WTC11 (cell line): ENCODE measurements around the gene MAFB. TPM values are rescaled to one million over a fixed set of nuclear protein-coding genes. Genes with fewer than 3 reads are reported as not detected.

ENCODE experiments used
- ATAC-seq: fragments of 200-7000 bp; cut with Tn5 transposase; 2 replicates; pipeline ENCODE4 v1.10.0; 2021; ENCODE audit warnings: mild to moderate bottlenecking, moderate library complexity
- CTCF ChIA-PET: fragments of 300-600 bp; sonication (Branson Sonifier 250); formaldehyde crosslinking; loops from one replicate; lab custom pipeline; 2021; ENCODE audit warnings: antibody characterized with exemption; lab: Charles Lee
- POLR2A ChIA-PET: fragments of 350-600 bp; sonication (Branson Sonifier 250); formaldehyde crosslinking; loops from one replicate; lab custom pipeline; 2021; ENCODE audit warnings: antibody characterized with exemption; lab: Charles Lee
- DNase-seq: peaks from one replicate; pipeline ENCODE4 v3.0.0; 2021; ENCODE audit warnings: low spot score
- H3K27ac Mint-ChIP-seq: 2 replicates; pipeline ENCODE4 v1.8.0; 2021; ENCODE audit warnings: mixed read lengths
- H3K27me3 Mint-ChIP-seq: 2 replicates; pipeline ENCODE4 v1.8.0; 2021; ENCODE audit warnings: low read depth, mild to moderate bottlenecking, moderate library complexity, mixed read lengths
- H3K36me3 Mint-ChIP-seq: 2 replicates; pipeline ENCODE4 v1.8.0; 2021; ENCODE audit warnings: mixed read lengths
- H3K4me1 Mint-ChIP-seq: 2 replicates; pipeline ENCODE4 v1.8.0; 2022; ENCODE audit warnings: mixed read lengths
- H3K4me3 Mint-ChIP-seq: 2 replicates; pipeline ENCODE4 v1.8.0; 2021; ENCODE audit warnings: mild to moderate bottlenecking, moderate library complexity, mixed read lengths
- H3K9me3 Mint-ChIP-seq: 2 replicates; pipeline ENCODE4 v1.8.0; 2021; ENCODE audit warnings: mixed read lengths
- ESRRA ChIP-seq: sonication (generic); formaldehyde crosslinking; IDR thresholded peaks from 2 replicates; pipeline ENCODE4 v1.8.1; 2022; ENCODE audit warnings: mild to moderate bottlenecking, missing genetic modification reagents, borderline replicate concordance
- FOXP1 ChIP-seq: sonication (generic); formaldehyde crosslinking; IDR thresholded peaks from 2 replicates; pipeline ENCODE4 v1.8.0; 2022; ENCODE audit warnings: missing genetic modification reagents, mild to moderate bottlenecking, moderate library complexity, borderline replicate concordance
- GABPB1 ChIP-seq: sonication (generic); formaldehyde crosslinking; IDR thresholded peaks from 2 replicates; pipeline ENCODE4 v1.8.1; 2023; ENCODE audit warnings: mild to moderate bottlenecking, missing genetic modification reagents
- GRHL2 ChIP-seq: fragments of 250-450 bp; sonication (Bioruptor Pico); IDR thresholded peaks from 2 replicates; pipeline ENCODE4 v1.8.0; 2022; ENCODE audit warnings: mild to moderate bottlenecking, moderate library complexity; ENCODE audit not compliant: insufficient replicate concordance, severe bottlenecking
- GTF2I ChIP-seq: fragments of 250-450 bp; sonication (Bioruptor Pico); conservative IDR thresholded peaks from 2 replicates; pipeline ENCODE4 v1.4.0; 2021; ENCODE audit warnings: mild to moderate bottlenecking
- HMGA2 ChIP-seq: fragments of 250-450 bp; sonication (Bioruptor Pico); IDR thresholded peaks from 2 replicates; pipeline ENCODE4 v1.4.0; 2021; ENCODE audit warnings: mild to moderate bottlenecking, moderate library complexity
- MXD4 ChIP-seq: fragments of 250-450 bp; sonication (Bioruptor Pico); IDR thresholded peaks from 2 replicates; pipeline ENCODE4 v1.8.0; 2021; ENCODE audit warnings: mild to moderate bottlenecking, moderate library complexity, borderline replicate concordance
- PRRX2 ChIP-seq: fragments of 250-450 bp; sonication (Bioruptor Pico); IDR thresholded peaks from 2 replicates; pipeline ENCODE4 v1.8.0; 2021; ENCODE audit warnings: mild to moderate bottlenecking
- TCF7 ChIP-seq: sonication (generic); formaldehyde crosslinking; IDR thresholded peaks from 2 replicates; pipeline ENCODE4 v1.8.0; 2022; ENCODE audit warnings: mild to moderate bottlenecking, low read depth, missing genetic modification reagents, moderate library complexity
- total RNA-seq: library from RNA; stranded (reverse); gene quantifications from 3 replicates; pipeline ENCODE4 v1.2.3, GENCODE V29; 2021
- TF ChIP-seq, protein P1 (sequence below): sonication (generic); formaldehyde crosslinking; IDR thresholded peaks from 2 replicates; pipeline ENCODE4 v1.8.1; 2022; ENCODE audit warnings: low read depth, missing genetic modification reagents, borderline replicate concordance
- TF ChIP-seq, protein P2 (sequence below): sonication (generic); formaldehyde crosslinking; IDR thresholded peaks from 2 replicates; pipeline ENCODE4 v1.8.0; 2023; ENCODE audit warnings: missing genetic modification reagents, mild to moderate bottlenecking, borderline replicate concordance
- TF ChIP-seq, protein P3 (sequence below): sonication (generic); formaldehyde crosslinking; IDR thresholded peaks from 2 replicates; pipeline ENCODE4 v1.8.0; 2022; ENCODE audit warnings: mild to moderate bottlenecking, missing genetic modification reagents
- TF ChIP-seq, protein P4 (sequence below): sonication (generic); formaldehyde crosslinking; IDR thresholded peaks from 2 replicates; pipeline ENCODE4 v1.8.1; 2022; ENCODE audit warnings: low read depth, mild to moderate bottlenecking, moderate library complexity, missing genetic modification reagents, borderline replicate concordance
- TF ChIP-seq, protein P5 (sequence below): sonication (generic); formaldehyde crosslinking; conservative IDR thresholded peaks from 2 replicates; pipeline ENCODE4 v1.8.1; 2022; ENCODE audit warnings: mild to moderate bottlenecking, missing genetic modification reagents

The MAFB gene
- total RNA-seq, 1 experiment from 2014 or later = 5.3 TPM

DNA sequence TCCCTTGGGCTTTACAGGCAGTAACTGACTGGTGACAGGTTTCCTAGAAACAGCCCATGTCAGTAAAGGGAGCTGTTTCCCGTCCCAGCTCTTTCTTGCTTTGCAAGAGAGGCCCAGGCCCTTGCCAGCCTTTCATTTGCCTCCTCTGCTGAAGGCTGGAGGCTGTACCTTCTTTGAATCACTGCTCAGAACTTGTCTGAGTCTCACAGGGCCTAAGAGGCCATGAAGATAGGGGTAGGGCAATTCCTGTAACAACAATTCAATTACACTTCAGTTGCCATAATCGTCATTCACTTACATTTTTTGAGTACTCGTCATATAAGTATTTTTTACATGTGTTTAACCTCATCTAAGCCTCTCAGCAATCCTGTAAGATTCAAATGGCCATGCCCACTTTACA lies 25.9 kb upstream of the MAFB start (continued):
- TF ChIP-seq, protein P1, sequence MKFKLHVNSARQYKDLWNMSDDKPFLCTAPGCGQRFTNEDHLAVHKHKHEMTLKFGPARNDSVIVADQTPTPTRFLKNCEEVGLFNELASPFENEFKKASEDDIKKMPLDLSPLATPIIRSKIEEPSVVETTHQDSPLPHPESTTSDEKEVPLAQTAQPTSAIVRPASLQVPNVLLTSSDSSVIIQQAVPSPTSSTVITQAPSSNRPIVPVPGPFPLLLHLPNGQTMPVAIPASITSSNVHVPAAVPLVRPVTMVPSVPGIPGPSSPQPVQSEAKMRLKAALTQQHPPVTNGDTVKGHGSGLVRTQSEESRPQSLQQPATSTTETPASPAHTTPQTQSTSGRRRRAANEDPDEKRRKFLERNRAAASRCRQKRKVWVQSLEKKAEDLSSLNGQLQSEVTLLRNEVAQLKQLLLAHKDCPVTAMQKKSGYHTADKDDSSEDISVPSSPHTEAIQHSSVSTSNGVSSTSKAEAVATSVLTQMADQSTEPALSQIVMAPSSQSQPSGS (CRISPR knock-in tag) = no peak
- TF ChIP-seq, protein P2, sequence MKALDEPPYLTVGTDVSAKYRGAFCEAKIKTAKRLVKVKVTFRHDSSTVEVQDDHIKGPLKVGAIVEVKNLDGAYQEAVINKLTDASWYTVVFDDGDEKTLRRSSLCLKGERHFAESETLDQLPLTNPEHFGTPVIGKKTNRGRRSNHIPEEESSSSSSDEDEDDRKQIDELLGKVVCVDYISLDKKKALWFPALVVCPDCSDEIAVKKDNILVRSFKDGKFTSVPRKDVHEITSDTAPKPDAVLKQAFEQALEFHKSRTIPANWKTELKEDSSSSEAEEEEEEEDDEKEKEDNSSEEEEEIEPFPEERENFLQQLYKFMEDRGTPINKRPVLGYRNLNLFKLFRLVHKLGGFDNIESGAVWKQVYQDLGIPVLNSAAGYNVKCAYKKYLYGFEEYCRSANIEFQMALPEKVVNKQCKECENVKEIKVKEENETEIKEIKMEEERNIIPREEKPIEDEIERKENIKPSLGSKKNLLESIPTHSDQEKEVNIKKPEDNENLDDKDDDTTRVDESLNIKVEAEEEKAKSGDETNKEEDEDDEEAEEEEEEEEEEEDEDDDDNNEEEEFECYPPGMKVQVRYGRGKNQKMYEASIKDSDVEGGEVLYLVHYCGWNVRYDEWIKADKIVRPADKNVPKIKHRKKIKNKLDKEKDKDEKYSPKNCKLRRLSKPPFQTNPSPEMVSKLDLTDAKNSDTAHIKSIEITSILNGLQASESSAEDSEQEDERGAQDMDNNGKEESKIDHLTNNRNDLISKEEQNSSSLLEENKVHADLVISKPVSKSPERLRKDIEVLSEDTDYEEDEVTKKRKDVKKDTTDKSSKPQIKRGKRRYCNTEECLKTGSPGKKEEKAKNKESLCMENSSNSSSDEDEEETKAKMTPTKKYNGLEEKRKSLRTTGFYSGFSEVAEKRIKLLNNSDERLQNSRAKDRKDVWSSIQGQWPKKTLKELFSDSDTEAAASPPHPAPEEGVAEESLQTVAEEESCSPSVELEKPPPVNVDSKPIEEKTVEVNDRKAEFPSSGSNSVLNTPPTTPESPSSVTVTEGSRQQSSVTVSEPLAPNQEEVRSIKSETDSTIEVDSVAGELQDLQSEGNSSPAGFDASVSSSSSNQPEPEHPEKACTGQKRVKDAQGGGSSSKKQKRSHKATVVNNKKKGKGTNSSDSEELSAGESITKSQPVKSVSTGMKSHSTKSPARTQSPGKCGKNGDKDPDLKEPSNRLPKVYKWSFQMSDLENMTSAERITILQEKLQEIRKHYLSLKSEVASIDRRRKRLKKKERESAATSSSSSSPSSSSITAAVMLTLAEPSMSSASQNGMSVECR (CRISPR knock-in tag) = no peak
- TF ChIP-seq, protein P3, sequence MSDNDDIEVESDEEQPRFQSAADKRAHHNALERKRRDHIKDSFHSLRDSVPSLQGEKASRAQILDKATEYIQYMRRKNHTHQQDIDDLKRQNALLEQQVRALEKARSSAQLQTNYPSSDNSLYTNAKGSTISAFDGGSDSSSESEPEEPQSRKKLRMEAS (CRISPR knock-in tag) = no peak
- TF ChIP-seq TCF7 (CRISPR knock-in tag) (no peak), FOXP1 (no peak), MXD4 (CRISPR knock-in tag) (no peak), ESRRA (CRISPR knock-in tag) (no peak)
- TF ChIP-seq, all 79 proteins: peak for 0

DNA sequence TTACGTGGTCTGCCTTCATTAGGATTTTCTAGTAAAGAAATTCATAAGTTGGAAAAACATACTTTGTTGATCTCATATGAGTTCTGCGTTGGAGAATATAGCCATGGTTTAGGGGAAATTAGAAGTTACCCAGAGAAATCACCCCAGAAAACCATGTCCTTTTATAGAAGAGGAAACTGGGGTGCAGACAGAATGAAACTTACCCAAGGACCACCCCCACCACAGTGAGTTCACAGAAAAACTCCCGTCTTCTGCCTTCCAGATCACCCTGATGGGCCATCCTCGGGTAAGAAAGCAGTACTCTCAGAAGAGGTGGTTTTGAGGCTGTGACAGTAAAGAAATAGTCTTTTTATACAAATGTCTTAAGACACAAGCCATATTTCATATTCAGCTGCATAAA lies 25.1 kb upstream of the MAFB start:
- no peak for DNase-seq
- Mint-ChIP-seq H3K4me3 (no peak overlapping the region), H3K9me3 (no peaks in the 10 kb centered on the region), H3K4me1 (peaks cover 2% of the 10 kb centered on the region; the same call in 1 of the 2 replicates), H3K27ac (no peak overlapping the region), H3K36me3 (no peaks in the 10 kb centered on the region), H3K27me3 (no peaks in the 10 kb centered on the region)
- TF ChIP-seq GABPB1 (CRISPR knock-in tag) (no peak), GRHL2 (no peak), PRRX2 (CRISPR knock-in tag) (no peak), HMGA2 (CRISPR knock-in tag) (no peak), GTF2I (no peak)
- TF ChIP-seq, protein P2 (CRISPR knock-in tag) = no peak
- TF ChIP-seq, protein P4, sequence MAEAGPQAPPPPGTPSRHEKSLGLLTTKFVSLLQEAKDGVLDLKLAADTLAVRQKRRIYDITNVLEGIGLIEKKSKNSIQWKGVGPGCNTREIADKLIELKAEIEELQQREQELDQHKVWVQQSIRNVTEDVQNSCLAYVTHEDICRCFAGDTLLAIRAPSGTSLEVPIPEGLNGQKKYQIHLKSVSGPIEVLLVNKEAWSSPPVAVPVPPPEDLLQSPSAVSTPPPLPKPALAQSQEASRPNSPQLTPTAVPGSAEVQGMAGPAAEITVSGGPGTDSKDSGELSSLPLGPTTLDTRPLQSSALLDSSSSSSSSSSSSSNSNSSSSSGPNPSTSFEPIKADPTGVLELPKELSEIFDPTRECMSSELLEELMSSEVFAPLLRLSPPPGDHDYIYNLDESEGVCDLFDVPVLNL (CRISPR knock-in tag) = no peak
- TF ChIP-seq, protein P5, sequence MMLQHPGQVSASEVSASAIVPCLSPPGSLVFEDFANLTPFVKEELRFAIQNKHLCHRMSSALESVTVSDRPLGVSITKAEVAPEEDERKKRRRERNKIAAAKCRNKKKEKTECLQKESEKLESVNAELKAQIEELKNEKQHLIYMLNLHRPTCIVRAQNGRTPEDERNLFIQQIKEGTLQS (CRISPR knock-in tag) = no peak
- no peak for ATAC-seq
- ChIA-PET CTCF (interaction anchor here (0.6 to 3.9 kb wide), 2 partner anchors 27 to 224 kb away, joined by 3 to 13 read pairs; no protein-coding TSS in a partner anchor), POLR2A (no interaction called here)
